Activated T-cell treated with anti-CD3 and anti-CD28 coated beads, Interleukin-2, amount 50 U/mL, for 24 hours (primary cell): ENCODE data around the gene GTF3A.

Source experiments
- DNase-seq: peaks from one replicate; pipeline ENCODE4 v3.0.0-alpha.2; 2020
- H3K27ac Mint-ChIP-seq: 2 replicates; pipeline ENCODE4 v1.8.0; 2020; ENCODE audit warnings: mild to moderate bottlenecking, mixed read lengths
- H3K27me3 Mint-ChIP-seq: 2 replicates; pipeline ENCODE4 v1.8.0; 2020; ENCODE audit warnings: mixed read lengths
- H3K36me3 Mint-ChIP-seq: 2 replicates; pipeline ENCODE4 v1.8.0; 2020; ENCODE audit warnings: low read depth, mixed read lengths
- H3K4me1 Mint-ChIP-seq: 2 replicates; pipeline ENCODE4 v1.8.0; 2020; ENCODE audit warnings: low read depth, mixed read lengths
- H3K4me3 Mint-ChIP-seq: 2 replicates; pipeline ENCODE4 v1.8.0; 2020; ENCODE audit warnings: mild to moderate bottlenecking, moderate library complexity, mixed read lengths
- H3K9me3 Mint-ChIP-seq: 2 replicates; pipeline ENCODE4 v1.8.0; 2020; ENCODE audit warnings: mixed read lengths

Gene GTF3A

DNA sequence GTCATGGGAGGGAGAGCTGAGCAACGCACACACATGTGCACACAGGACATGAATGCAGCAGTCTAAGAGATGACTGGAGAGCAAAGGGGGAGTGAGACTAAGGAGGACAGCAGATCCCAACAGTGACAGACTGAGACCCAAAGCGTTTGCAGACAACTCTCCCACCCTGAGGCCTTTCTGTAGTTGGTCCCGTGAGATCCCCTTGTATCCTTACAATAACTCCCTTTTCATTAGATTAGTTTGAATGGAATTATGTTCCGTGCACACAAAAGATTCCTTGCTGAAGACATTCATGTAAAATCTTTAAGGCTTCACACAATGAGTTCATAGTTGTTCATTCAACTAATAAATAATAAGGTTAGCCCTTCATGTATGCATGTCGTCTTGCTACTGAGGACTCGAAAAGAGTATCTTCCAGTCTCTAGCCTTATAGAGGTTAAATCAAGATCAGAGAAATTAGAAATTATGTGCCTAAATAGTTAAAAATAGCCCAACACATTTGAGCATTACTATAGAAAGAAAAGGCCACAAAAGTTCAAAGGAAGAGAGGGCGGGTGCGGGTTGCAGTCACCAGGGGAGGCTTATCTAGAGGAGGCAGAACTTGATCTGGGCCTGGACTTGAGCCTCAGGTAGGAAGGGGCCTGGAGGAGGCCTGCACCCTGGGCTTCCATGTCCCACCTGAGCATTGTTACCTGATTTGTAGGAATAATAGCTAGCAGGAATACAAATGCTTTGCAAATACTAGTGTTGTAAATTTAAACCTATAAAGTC lies 3.1 kb upstream of the GTF3A start:
- no peaks in the 10 kb centered on the region for H3K27me3 Mint-ChIP-seq
- H3K4me1 Mint-ChIP-seq, result peaks cover 26% of the 10 kb centered on the region
- H3K4me3 Mint-ChIP-seq, result no peak overlapping the region

DNA sequence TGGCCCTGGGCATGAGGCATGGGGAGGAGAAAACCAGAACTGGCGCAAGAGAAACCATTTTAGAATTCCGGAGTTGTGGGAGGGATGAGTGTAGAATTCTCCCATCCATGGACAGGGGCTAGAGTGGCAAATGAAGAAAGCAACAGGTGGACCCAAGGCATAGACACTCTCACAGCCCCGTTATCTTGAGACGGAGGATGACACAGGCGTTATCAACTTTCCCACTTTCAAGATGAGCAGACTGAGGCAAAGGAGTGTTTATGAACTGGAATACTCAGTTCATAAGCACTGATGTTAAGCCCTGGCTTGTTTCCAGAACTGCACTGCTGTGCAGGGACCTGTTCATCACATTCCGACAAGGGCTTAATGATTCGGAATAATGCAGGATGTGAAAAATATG lies 1.1 kb upstream of the GTF3A start:
- H3K27me3 Mint-ChIP-seq, result no peaks in the 10 kb centered on the region
- H3K9me3 Mint-ChIP-seq, result no peaks in the 10 kb centered on the region
- H3K36me3 Mint-ChIP-seq, result peaks cover 35% of the 10 kb centered on the region
- peak overlapping the region; percentile 92 for H3K27ac Mint-ChIP-seq
- H3K4me3 Mint-ChIP-seq, result peak overlapping the region; percentile 77
- peaks cover 46% of the 10 kb centered on the region for H3K4me1 Mint-ChIP-seq
- DNase-seq, result no peak

More for the DNA sequence above, 3.1 kb upstream of the GTF3A start:
- DNase-seq, result no peak
- no peak overlapping the region for H3K27ac Mint-ChIP-seq
- H3K36me3 Mint-ChIP-seq, result peaks cover 15% of the 10 kb centered on the region
- no peaks in the 10 kb centered on the region for H3K9me3 Mint-ChIP-seq

DNA sequence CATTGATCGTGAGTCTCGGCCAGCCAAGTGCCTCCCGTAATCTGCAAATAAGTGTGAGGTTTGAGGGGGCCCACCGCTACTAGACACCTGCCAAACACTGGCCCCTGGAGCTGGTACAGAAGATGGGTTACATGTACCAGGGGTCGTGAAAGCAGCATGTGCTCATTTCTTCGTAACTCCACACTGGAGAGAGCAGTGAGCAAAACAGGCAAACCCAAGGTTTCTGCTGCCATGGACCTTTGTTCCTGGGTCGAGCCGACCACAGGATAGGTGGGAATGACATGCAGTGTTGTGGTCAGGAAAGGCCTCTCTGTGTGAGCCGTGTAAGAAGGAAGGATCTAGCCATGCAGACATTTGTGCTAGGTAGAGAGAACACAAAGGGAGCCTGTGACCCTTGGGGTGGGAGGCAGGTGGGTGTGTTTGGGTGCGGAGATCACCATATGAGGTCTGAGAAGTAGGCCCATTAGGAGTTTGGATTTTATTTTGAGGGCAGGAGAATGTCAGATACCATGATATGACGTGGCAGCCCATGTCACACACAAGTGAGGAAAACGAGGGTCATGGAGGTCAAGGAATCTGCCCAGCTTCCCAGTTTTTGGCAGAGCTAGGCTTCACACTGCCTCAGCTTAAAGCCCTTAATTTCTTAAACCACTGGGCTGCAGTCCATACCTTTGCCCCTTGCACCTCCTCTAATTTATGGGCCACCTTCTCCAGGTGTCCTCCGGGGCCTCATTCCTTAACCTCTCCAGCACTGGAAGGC lies 919 bp downstream of the GTF3A start:
- peaks cover 55% of the 10 kb centered on the region for H3K36me3 Mint-ChIP-seq
- peak overlapping the region; percentile 97 for H3K27ac Mint-ChIP-seq
- DNase-seq, result no peak

DNA sequence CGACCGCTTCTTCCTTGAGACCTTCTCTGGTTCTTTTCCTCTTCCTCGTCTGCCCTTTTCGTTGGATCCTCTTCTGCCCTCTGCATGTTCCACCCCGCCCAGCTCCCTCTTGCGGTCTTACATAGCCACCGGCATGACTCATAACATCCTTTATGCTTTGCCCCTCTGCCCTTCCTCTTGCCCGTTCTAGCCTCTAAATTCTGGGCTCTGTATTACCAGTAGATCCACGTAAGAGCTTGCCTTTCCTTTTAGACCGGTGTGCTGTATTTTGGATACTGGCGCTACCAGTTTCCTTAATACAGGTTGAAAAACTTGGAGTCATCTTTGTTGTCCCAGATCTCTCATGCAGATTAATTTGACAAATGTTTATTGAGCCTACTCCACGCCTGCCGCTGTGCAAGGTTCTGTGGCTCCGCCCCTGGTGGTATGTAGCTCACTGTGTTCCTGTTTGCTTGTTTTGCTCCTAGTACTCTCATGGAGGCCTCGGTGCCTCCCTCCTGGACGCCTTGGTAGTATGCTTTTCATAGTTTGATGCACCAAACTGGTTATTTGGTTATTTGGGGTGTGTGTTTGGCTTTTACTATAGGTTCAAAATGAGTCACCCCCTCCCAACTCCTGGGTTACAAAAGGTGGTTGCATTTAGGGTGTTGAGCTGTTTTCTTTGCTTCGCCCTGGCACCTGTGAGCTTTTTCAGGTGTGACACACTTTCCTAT lies 1.7 kb downstream of the GTF3A start:
- Mint-ChIP-seq H3K4me1 (peaks cover 63% of the 10 kb centered on the region), H3K4me3 (peak overlapping the region; percentile 88), H3K9me3 (no peaks in the 10 kb centered on the region), H3K27ac (peak overlapping the region; percentile 97), H3K36me3 (peaks cover 63% of the 10 kb centered on the region), H3K27me3 (no peaks in the 10 kb centered on the region)
- DNase-seq, result peak; percentile 76

More for the DNA sequence above, 919 bp downstream of the GTF3A start:
- Mint-ChIP-seq H3K4me3 (peak overlapping the region; percentile 88), H3K9me3 (no peaks in the 10 kb centered on the region), H3K4me1 (peaks cover 56% of the 10 kb centered on the region), H3K27me3 (no peaks in the 10 kb centered on the region)

DNA sequence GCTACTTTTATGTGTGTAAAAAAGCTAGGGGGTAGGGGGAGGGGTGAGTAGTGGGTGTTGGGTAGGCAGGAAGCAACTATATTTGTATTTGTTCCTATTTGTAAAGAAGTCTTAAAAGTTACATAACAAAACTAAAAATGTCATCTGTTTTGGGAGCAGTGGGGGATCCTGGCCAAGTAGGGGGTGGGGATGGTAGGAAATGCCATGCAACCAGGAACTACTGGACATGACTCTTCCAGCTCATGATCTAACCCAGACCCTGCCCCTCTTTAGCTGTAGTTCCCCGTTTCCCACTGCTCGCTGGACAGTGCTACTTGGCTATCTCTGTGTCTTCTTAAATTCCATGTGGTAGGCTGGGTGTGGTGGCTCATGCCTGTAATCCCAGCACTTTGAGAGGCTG lies 3.2 kb downstream of the GTF3A start:
- H3K27ac Mint-ChIP-seq, result peak overlapping the region; percentile 97
- no peaks in the 10 kb centered on the region for H3K9me3 Mint-ChIP-seq
- H3K36me3 Mint-ChIP-seq, result peaks cover 78% of the 10 kb centered on the region
- peak overlapping the region; percentile 88 for H3K4me3 Mint-ChIP-seq
- H3K4me1 Mint-ChIP-seq, result peaks cover 76% of the 10 kb centered on the region
- DNase-seq, result no peak
- no peaks in the 10 kb centered on the region for H3K27me3 Mint-ChIP-seq

DNA sequence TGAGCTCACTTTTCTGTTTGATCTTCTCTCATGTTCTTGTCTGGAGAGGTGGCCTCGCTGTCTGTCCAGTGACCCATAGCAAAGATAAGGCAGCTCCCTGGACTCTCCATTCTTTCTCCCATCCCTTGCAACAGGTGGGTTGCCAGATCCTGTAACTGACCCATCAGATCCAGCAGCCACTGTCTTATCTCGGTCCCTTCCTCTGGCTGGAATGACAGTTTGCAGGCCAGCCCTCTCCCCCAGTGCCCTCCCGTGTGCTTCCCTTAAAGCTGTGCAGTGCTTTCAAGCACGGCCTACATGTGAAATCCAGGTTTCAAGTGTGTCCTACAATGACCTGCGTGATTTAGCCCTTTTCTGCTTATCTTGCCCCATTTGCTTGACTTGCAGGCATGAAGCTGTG lies 3.7 kb downstream of the GTF3A start:
- Mint-ChIP-seq H3K36me3 (peaks cover 84% of the 10 kb centered on the region), H3K27ac (peak overlapping the region; percentile 87), H3K4me3 (peak overlapping the region; percentile 88), H3K9me3 (no peaks in the 10 kb centered on the region), H3K4me1 (peaks cover 77% of the 10 kb centered on the region), H3K27me3 (no peaks in the 10 kb centered on the region)
- no peak for DNase-seq

DNA sequence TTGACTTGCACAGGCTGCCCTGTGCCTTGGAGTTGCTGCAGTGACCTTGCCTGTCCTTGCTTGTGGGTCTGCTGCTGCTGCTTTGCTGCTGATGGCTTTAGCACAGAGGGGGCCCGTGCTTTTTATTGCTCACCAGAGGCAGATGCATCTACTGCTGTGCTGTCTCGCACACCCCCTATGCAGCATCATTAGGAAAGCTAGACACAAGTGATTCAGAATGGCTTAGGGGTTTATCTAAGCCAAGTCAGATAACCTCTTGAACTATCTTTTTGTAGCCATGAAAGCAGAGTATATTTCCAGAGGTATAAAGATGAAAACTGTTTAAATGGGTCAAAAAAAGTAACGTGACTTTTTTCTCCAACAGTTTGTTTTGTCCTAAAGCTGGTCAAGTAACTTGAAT lies 7.8 kb downstream of the GTF3A start:
- Mint-ChIP-seq H3K9me3 (no peaks in the 10 kb centered on the region), H3K36me3 (peaks cover 97% of the 10 kb centered on the region), H3K4me1 (peaks cover 63% of the 10 kb centered on the region), H3K27me3 (no peaks in the 10 kb centered on the region), H3K4me3 (no peak overlapping the region), H3K27ac (peak overlapping the region; percentile 87)
- no peak for DNase-seq

DNA sequence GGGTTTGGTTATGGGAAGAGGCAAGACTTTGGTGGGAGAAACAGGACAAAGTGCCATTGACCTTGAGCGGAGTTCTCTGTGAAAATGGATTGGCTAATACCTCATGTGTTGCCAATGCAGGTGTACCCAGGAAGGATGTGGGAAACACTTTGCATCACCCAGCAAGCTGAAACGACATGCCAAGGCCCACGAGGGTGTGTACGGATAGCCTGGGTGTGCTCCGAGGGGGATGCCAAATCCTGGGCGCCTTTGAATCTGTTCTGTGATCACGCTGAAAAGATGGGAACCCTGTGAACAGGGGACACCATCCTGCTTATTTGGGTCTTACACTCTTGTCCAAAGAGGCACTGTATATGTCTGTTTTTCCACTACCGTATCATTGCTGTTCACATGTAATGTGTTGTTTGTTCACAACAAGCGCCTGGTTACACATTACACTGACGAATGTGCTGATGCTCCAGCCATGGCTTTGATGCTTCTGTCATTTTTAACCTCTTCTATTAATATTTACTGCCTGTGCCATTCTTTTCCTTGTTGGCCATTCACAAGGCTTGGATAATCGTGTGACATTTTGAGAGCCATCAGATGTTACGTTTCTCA lies 8.3 kb downstream of the GTF3A start:
- Mint-ChIP-seq H3K4me3 (no peak overlapping the region), H3K27ac (peak overlapping the region; percentile 87), H3K4me1 (peaks cover 60% of the 10 kb centered on the region), H3K9me3 (no peaks in the 10 kb centered on the region), H3K36me3 (peaks cover 97% of the 10 kb centered on the region), H3K27me3 (no peaks in the 10 kb centered on the region)
- DNase-seq, result no peak

DNA sequence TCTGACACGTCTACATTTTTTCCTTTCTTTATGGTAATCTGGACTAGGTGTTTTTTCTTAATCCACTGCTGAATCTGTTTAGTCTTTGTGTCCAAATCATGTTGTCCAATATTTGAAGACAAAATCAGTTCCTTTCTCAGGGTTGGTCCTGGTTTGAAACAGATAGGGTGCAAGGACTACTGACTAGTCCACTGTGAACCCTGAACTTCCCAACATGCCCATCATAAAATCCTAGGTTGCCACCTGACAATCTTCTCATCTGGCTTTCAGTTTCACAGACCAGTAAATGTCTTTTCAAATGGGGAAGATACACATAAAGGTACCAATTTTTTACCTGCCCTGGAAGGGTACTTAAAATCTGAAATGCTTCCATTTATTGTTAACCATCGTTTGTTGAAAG lies 12.7 kb downstream of the GTF3A start:
- DNase-seq, result no peak
- H3K27ac Mint-ChIP-seq, result peak overlapping the region; percentile 30
- H3K4me3 Mint-ChIP-seq, result no peak overlapping the region
- peaks cover 90% of the 10 kb centered on the region for H3K36me3 Mint-ChIP-seq
- no peaks in the 10 kb centered on the region for H3K27me3 Mint-ChIP-seq
- no peaks in the 10 kb centered on the region for H3K9me3 Mint-ChIP-seq
- peaks cover 58% of the 10 kb centered on the region for H3K4me1 Mint-ChIP-seq

DNA sequence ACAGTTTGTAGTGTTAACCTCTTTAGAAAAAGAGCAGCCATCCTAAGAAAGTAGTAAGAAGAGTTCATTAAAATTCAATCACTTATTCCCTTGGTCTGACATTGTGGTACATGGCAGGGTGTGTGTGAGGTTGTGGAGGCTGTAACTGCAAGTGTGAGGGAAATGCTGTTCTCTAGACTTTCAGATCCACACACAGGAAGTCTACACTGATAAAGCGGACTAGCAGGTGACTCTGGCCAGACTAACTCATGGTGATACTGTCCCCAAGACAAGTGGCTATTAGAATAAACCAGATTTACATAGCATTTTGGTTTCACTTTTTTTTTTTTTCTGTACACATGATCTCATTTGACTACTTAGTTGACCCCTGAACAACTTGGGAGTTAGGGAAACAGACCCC lies 16.0 kb downstream of the GTF3A start:
- Mint-ChIP-seq H3K9me3 (no peaks in the 10 kb centered on the region), H3K36me3 (peaks cover 66% of the 10 kb centered on the region), H3K4me3 (no peak overlapping the region), H3K27me3 (no peaks in the 10 kb centered on the region), H3K4me1 (peaks cover 59% of the 10 kb centered on the region), H3K27ac (peak overlapping the region; percentile 56)
- DNase-seq, result no peak

DNA sequence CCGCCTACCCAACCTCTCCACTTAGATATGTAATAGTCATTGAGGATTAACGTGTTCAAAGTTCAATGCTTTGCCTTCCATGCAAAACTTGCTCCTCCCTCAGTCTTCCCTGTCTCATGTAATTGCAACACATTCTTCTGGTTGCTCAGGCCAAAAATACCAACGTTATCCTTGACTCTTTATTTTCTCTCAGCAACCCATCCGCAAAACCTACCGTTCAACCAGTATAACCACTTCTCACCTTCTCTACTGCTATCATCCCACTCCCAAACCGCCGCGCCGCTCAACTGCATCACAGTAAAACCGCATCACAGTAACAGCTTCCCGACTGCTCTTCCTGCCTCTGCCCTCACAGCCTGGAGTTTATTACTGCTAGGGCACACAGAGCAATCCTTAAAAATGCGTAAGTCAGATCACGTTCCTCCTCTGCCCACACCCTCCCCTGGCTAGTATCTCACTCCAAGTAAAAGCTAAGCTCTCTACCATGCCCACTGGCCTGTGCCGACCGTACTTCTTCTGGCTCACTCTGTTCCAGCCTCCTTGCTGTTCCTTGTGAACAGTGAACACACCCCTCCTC lies 17.7 kb downstream of the GTF3A start:
- peaks cover 51% of the 10 kb centered on the region for H3K36me3 Mint-ChIP-seq
- peak overlapping the region; percentile 45 for H3K4me3 Mint-ChIP-seq
- peaks cover 70% of the 10 kb centered on the region for H3K4me1 Mint-ChIP-seq
- peak; percentile 48 for DNase-seq
- peak overlapping the region; percentile 78 for H3K27ac Mint-ChIP-seq
- no peaks in the 10 kb centered on the region for H3K9me3 Mint-ChIP-seq
- H3K27me3 Mint-ChIP-seq, result no peaks in the 10 kb centered on the region

DNA sequence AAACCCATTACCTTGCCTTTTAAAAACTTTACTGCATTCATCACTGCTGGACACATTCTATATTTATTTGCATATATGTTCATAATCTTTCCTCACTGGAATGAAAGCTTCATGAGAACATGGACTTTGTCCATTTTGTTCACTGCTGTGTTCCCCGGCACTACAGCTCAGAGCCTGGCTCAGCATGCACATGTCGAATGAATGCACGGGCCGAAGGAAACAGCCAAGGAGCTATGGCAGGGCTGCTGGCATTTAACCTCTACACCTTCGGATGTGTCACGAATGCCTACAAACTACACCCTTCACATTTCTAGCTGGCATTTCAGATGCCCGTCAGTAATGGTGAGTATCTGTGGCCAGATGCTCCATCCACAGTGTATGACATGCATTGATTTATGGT lies 18.4 kb downstream of the GTF3A start:
- peaks cover 45% of the 10 kb centered on the region for H3K36me3 Mint-ChIP-seq
- peak overlapping the region; percentile 45 for H3K4me3 Mint-ChIP-seq
- peaks cover 72% of the 10 kb centered on the region for H3K4me1 Mint-ChIP-seq
- no peak for DNase-seq
- no peaks in the 10 kb centered on the region for H3K9me3 Mint-ChIP-seq
- H3K27me3 Mint-ChIP-seq, result no peaks in the 10 kb centered on the region
- H3K27ac Mint-ChIP-seq, result peak overlapping the region; percentile 78

DNA sequence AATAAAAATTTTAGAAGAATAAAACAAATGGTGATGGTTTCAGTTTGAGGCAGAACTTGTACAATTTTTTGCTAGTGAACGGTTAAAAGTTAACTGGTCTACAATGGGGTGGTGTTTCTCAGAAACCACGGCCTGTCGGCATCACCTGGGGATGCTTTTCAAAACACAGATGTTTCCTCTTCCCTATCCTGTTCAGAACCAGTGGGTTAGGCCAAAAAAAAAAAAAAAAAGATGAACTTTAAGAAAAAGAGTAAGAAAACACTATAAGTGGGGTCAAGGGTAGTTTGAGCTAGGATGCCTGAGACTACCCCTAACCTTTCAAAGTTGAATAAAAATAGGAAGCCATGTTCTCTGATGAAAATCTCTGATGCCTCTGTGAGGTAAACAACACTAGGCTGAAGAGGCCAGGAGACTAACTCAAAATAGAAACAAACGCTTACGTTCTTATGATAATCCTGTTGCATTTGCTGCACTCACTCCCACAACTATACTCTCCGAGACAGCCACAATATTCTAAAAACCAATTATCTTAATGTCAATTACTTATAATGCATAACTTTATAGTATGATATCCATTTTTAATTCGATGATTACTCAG lies 22.7 kb downstream of the GTF3A start:
- peak overlapping the region; percentile 71 for H3K4me3 Mint-ChIP-seq
- no peaks in the 10 kb centered on the region for H3K27me3 Mint-ChIP-seq
- peaks cover 25% of the 10 kb centered on the region for H3K36me3 Mint-ChIP-seq
- H3K27ac Mint-ChIP-seq, result peak overlapping the region; percentile 96
- H3K9me3 Mint-ChIP-seq, result no peaks in the 10 kb centered on the region
- no peak for DNase-seq
- H3K4me1 Mint-ChIP-seq, result peaks cover 63% of the 10 kb centered on the region

DNA sequence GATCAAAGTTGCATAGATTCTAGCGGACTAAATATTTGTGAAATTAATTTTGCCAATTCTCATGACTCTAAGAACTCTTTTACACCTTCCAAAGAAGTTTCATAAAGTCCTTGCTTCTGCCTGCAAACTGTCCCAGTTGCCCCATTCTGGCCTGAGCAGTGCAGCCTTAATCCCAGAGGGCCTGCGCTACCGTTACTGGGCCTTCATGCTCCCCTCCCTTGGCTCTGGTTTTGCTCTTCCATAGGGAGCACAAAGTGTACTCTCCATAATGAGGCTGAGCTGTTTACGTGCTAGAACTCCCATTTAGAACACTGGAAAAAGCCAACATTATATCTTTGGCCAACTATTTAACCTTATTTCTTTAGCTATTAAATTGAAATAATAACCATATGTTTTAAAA lies 23.9 kb downstream of the GTF3A start:
- no peaks in the 10 kb centered on the region for H3K27me3 Mint-ChIP-seq
- peak overlapping the region; percentile 87 for H3K4me3 Mint-ChIP-seq

More for the DNA sequence above, 23.9 kb downstream of the GTF3A start:
- no peak for DNase-seq
- H3K4me1 Mint-ChIP-seq, result peaks cover 53% of the 10 kb centered on the region
- peak overlapping the region; percentile 96 for H3K27ac Mint-ChIP-seq
- H3K36me3 Mint-ChIP-seq, result peaks cover 20% of the 10 kb centered on the region
- no peaks in the 10 kb centered on the region for H3K9me3 Mint-ChIP-seq
